ENCODE data around the gene APOE.
A peak's percentile ranks its signal among the peaks of the same experiment; 100 is the strongest.

The APOE gene

GRCh38 chr19:44954649-44955504, 49.3 kb downstream of the APOE start, which contains the start of gene CLPTM1:
Gene CLPTM1, plus strand, starts transcription at chr19:44955380. Its CDS starts 16 bp downstream, at chr19:44955396.
- DNase-seq = peak; percentile 95 to 97

GRCh38 chr19:44955505-44956439, 50.2 kb downstream of the APOE start:
- no peak for DNase-seq

GRCh38 chr19:44957526-44957925, 51.9 kb downstream of the APOE start:
- DNase-seq = no peak

- DNase-seq = no peak
Observed at GRCh38 chr19:44958090-44958489, 52.5 kb downstream of the APOE start.

Measured in CD4-positive, alpha-beta T cell treated with Interferon alpha-2 for 1 hour (primary cell).